ENCODE results near the gene APBA2.

- TF ChIP-seq CTCF (conservative IDR thresholded peaks at IDR 0.05; ENCODE audit: low read length) = no peak
- TF ChIP-seq EZH2phosphoT487 (IDR thresholded peaks at IDR 0.05; ENCODE audit: borderline replicate concordance, low read depth, low read length) = no peak
These were observed 165.1 kb downstream of the APBA2 start for GRCh38 chr15:29050870-29051269.

All from OCI-LY7 (cell line).